GM18870 (cell line): ENCODE results near the gene CD24.
"Not testable (repeated sequence)": the region's sequence is repeated elsewhere in the genome, so short reads cannot be mapped to it uniquely, and the experiment has no call there.

Source experiments
- ATAC-seq: cut with Tn5 transposase; IDR thresholded peaks from one replicate; pipeline ENCODE4 v1.9.1; 2021; ENCODE audit warnings: moderate library complexity; ENCODE audit not compliant: unreplicated experiment

CD24 gene

DNA sequence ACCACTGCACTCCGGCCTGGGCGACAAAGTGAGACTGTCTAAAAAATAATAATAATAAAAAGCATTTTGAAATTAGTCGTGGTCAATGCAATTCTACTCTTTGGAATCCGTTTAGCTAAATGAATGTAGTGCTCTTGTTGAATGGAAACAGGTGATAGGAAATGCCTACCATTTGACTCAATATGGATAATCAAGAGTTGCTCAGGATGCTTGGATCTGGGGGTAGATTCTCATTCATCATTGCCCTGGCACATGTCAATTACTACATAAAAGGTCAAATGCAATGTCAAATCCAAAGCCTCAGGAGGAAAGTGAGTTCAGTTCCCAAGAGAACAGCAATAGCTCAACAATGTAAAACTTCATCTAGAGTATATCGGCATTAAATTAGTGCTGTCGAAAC lies 3.8 kb downstream of the CD24 start:
- ATAC-seq: not testable (repeated sequence)

GRCh38 chr6:106967936-106968555 lies 6.5 kb downstream of the CD24 start:
- no peak for ATAC-seq

- no peak for ATAC-seq
Observed at GRCh38 chr6:106966671-106967640, 7.6 kb downstream of the CD24 start.

- ATAC-seq: no peak
Observed at GRCh38 chr6:106966229-106966628, 8.3 kb downstream of the CD24 start.

DNA sequence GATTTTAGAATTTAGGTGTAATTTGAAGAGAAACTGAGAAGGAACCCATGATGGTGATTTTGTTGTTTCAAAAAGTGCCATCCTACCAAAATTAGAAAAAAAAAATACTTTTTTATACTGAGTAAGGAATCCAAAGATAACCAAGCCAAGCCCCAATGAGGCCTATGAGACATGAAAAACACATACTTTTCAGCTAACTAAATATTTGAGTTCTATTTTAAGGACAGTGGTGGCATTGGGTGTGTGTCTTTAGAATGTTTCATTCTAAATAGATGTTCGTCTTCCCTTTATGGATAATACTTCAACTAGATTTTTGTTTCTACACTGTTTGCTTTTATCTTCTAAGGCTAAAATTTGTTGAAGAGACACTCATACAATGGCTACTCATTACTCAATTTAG lies 9.6 kb downstream of the CD24 start:
- no peak for ATAC-seq

- ATAC-seq: no peak
Observed at GRCh38 chr6:106964099-106964498, 10.4 kb downstream of the CD24 start.

- ATAC-seq: no peak
Observed at GRCh38 chr6:106963544-106963943, 11.0 kb downstream of the CD24 start.

DNA sequence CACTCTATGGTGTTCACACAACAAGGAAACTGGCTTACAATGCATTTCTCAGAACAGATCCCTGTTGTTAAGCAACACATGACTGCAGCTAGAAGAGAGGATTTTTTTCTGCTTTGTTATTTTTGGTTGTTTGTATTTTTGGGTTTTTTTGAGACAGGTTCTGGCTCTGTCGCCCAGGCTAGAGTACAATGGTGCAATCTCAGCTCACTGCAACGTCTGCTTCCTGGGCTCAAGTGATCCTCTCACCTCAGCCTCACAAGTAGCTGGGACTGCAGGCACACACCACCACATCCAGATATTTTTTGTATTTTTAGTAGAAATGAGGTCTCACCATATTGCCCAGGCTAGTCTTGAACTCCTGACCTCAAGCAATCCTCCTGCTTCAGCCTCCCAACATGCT lies 12.7 kb downstream of the CD24 start:
- ATAC-seq: no peak

DNA sequence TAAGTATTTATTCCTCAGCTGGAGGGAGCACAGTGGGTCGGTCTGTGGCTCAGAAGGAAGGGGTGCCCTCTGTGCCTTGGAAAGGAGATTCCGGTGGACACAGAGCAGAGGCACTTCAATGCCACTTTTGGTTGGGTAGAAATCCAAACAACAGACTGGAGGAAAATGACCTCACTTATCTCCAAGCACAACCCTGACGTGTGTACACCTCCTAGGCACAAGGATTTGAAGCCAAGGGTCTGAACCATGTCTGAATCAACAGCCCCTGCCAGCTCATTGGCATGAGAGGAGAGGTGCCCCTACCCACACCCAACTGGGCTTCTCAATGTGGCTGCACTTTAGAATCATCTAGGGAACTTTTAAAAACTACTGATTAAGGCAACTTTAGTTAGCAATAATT lies 13.4 kb downstream of the CD24 start:
- ATAC-seq: no peak

DNA sequence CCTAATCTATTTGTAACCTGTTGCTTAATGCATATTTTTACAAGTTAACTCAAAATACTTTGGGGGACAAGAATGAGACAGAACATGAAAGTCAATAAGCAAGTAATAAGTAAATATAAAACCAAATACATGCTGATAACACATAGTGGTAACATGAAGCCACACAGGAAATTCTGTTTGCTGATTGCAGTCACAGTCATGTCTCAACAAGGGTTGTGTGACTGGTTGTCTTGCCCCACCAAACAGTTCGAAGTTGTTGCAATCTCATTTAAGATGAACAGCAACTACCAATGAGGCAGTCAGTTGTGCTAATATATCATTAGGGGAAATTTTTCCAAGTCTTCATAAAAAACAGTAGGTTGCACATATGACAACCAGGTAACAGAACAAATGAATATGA lies 14.5 kb downstream of the CD24 start:
- ATAC-seq: no peak

- no peak for ATAC-seq
Observed at GRCh38 chr6:106939848-106940247, 34.7 kb downstream of the CD24 start.

GRCh38 chr6:106939208-106939607 lies 35.3 kb downstream of the CD24 start:
- no peak for ATAC-seq

DNA sequence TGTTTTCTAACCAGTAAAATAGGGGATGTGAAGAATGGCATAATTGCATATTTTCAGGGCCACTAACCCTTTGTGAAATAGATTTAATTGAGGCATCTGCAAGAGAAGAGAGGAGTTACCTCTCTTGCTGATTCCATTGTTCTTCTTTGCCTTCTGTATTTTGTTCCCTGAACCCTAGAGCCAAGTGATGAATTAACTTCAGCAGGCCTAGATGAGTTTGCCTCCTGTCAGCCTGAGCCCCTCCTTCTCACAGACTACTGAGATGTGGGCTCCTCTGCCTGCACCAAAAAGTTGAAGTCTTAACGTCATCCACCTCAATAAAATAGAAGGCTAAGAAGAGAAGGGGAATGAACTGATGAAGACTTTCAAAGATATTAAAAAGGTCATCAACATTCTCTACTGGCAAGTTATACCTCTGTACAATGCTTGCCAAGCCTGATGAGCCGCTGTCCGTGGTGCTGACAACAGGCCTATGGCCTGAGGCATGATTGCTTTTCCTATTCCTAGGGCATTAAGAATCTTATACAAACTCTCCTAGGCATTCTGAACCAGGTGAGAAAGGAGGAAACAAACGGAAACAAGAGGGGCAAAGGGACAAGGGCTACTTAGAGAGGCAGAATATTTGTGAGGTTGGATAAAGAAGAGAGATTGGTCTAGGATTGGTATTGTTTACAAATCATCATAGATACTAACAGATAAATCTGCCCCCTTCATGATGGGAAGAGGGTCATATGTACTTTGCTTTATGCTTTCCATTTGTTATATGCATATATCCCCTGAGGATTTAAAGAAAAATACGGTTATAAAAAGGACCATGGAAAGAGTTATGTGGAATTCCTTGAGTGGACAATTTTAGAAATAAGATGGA lies 46.8 kb downstream of the CD24 start:
- no peak for ATAC-seq

GRCh38 chr6:106925948-106926347 lies 48.6 kb downstream of the CD24 start:
- no peak for ATAC-seq

DNA sequence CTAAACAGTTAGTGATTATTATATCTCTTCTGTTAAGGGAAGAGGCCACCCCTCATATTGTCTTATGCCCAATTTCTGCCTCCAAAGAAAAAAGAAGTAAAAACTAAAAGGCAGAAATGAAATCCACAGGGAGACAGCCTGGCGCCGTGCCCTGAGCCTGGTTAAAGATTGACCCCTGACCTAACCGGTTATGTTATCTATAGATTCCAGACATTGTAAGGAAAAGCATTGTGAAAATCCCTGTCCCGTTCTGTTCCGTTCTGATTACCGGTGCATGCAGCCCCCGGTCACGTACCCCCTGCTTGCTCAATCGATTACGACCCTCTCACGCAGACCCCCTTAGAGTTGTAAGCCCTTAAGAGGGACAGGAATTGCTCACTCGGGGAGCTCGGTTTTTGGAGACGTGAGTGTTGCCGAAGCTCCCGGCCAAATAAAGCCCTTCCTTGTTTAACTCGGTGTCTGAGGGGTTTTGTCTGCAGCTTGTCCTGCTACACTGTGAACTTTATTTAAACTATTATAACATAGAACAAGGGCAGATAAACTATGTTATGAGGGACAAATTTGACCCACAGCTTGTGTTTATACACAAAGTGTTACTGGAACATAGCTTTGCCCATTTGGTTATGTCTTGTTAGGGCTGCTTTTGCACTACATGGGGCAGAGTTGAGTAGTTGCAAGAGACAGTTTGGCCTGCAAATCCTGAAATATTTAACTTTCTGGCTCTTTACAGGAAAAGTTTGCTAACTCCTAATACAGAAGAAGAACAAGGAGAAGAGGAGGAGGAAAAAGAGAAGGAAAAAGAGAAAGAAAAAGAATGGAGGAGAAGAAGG lies 49.6 kb downstream of the CD24 start:
- ATAC-seq: no peak

DNA sequence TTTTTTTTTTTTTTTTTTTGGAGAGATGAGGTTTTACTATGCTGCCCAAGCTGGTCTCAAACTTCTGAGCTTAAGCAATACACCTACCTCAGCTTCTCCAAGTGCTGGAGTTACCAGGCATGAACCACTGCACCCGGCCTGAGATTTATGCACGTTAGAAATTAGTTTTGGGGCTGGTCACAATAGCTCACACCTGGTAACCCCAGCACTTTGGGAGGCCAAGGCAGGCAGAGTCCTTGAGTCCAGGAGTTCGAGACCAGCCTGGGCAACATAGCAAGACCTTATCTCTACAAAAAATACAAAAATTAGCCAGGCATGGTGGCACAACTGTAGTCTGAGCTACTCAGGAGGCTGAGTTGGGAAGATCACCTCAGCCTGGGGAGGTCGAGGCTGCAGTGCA lies 51.9 kb downstream of the CD24 start:
- ATAC-seq: no peak
